ENCODE data around the gene PKNOX2.

Gene PKNOX2

GRCh38 chr11:125344846-125345420, 180.4 kb downstream of the PKNOX2 start:
- no peak for DNase-seq

- peak in 1 of 2 experiments; percentile 28 for DNase-seq
These were observed 181.0 kb downstream of the PKNOX2 start for GRCh38 chr11:125345421-125346178.

GRCh38 chr11:125346179-125346530, 181.6 kb downstream of the PKNOX2 start:
- DNase-seq = no peak

GRCh38 chr11:125346565-125347260, 182.2 kb downstream of the PKNOX2 start:
- no peak for DNase-seq

- no peak for DNase-seq
These were observed 182.7 kb downstream of the PKNOX2 start for GRCh38 chr11:125347261-125347585.

- DNase-seq = no peak
These were observed 183.6 kb downstream of the PKNOX2 start for GRCh38 chr11:125348141-125348651.

GRCh38 chr11:125348674-125349309, 184.2 kb downstream of the PKNOX2 start:
- no peak for DNase-seq

- no peak for DNase-seq
These were observed 185.9 kb downstream of the PKNOX2 start for GRCh38 chr11:125350206-125351032.

GRCh38 chr11:125351033-125351867, 186.7 kb downstream of the PKNOX2 start:
- no peak for DNase-seq

GRCh38 chr11:125351868-125352250, 187.3 kb downstream of the PKNOX2 start:
- DNase-seq = no peak

GRCh38 chr11:125356797-125357196, 192.2 kb downstream of the PKNOX2 start:
- no peak for DNase-seq

- no peak for DNase-seq
These were observed 193.0 kb downstream of the PKNOX2 start for GRCh38 chr11:125357551-125357950.

GRCh38 chr11:125358254-125358840, 193.8 kb downstream of the PKNOX2 start:
- no peak for DNase-seq

- DNase-seq = no peak
These were observed 194.6 kb downstream of the PKNOX2 start for GRCh38 chr11:125359130-125359529.

- no peak for DNase-seq
These were observed 195.5 kb downstream of the PKNOX2 start for GRCh38 chr11:125360066-125360465.

GRCh38 chr11:125364121-125364826, 199.7 kb downstream of the PKNOX2 start:
- DNase-seq = no peak

GRCh38 chr11:125365196-125365931, 200.8 kb downstream of the PKNOX2 start:
- no peak for DNase-seq

GRCh38 chr11:125367710-125368109, 203.2 kb downstream of the PKNOX2 start:
- no peak for DNase-seq

GRCh38 chr11:125368757-125369156, 204.2 kb downstream of the PKNOX2 start:
- no peak for DNase-seq

- no peak for DNase-seq
These were observed 205.3 kb downstream of the PKNOX2 start for GRCh38 chr11:125369808-125370207.

Measured in SHP77 (cell line).